HCT116 (cell line): ENCODE data around the gene SDC1. TPM values are rescaled to one million over a fixed set of nuclear protein-coding genes. Genes with fewer than 3 reads are reported as not detected.

Experiments
- ATAC-seq: fragments of 200-7000 bp; cut with Tn5 transposase; 2 replicates; pipeline ENCODE4 v1.9.1; 2020; ENCODE audit warnings: mild to moderate bottlenecking, moderate library complexity
- BruUV-seq: library from RNA; stranded (reverse); fragments of 400-500 nt; replicated peaks from 2 replicates; lab custom pipeline; 2021; lab: Mats Ljungman, UMichigan
- CTCF ChIA-PET: fragments of 300-600 bp; sonication (Branson Sonifier 250); formaldehyde crosslinking; loops from one replicate; lab custom pipeline; 2021; ENCODE audit warnings: antibody characterized with exemption; lab: Charles Lee
- POLR2A ChIA-PET: fragments of 300-600, 350-600 bp; sonication (Branson Sonifier 250); formaldehyde crosslinking; loops from one replicate; lab custom pipeline; 2021; ENCODE audit warnings: antibody characterized with exemption; lab: Charles Lee
- RAD21 ChIA-PET, 2 experiments: fragments of 300-600 bp; sonication (Branson Sonifier 250); formaldehyde crosslinking; loops; one replicate each; lab custom pipeline; 2023; ENCODE audit warnings: low total read pairs in 2 of 2; ENCODE audit not compliant: uncharacterized antibody in 2 of 2, unreplicated experiment in 2 of 2, low non-redundant PET in 1 of 2; lab: Charles Lee
- DNase-seq: peaks from one replicate; pipeline ENCODE4 v3.0.0-alpha.2; 2010; ENCODE audit warnings: low read depth, low spot score
- H2AFZ ChIP-seq: fragments of 200-600 bp; shearing (Covaris generic), sonication (generic); 2 replicates; pipeline ENCODE4 v1.6.1; 2017; ENCODE audit warnings: low read depth, mixed run types, mixed read lengths, antibody characterized with exemption, low read length; ENCODE audit not compliant: poor library complexity, severe bottlenecking
- H3K27ac ChIP-seq: 2 replicates; pipeline ENCODE4 v1.5.1; 2012; ENCODE audit warnings: low read depth, low read length
- H3K27me3 ChIP-seq: fragments of 200-600 bp; sonication (generic); 2 replicates; pipeline ENCODE4 v1.6.1; 2016; ENCODE audit warnings: mixed run types, low read length, mixed read lengths; ENCODE audit not compliant: insufficient read depth
- H3K36me3 ChIP-seq, 2 experiments: fragments of 200-500 bp in 1 of 2; fragments of 200-600 bp in 1 of 2; sonication (Bioruptor generic) in 1 of 2; sonication (generic) in 1 of 2; 2 replicates each; pipeline versions ENCODE4 v1.5.1 to v1.6.1; 2014 to 2016; ENCODE audit warnings: low read length in 2 of 2, inconsistent platforms in 1 of 2, mixed read lengths in 1 of 2, mixed run types in 1 of 2; ENCODE audit not compliant: insufficient read depth in 2 of 2, control insufficient read depth in 1 of 2
- H3K4me1 ChIP-seq, 2 experiments: fragments of 200-600 bp in 1 of 2; sonication (generic) in 1 of 2; 2 replicates each; pipeline versions ENCODE4 v1.5.1 to v1.6.1; 2012 to 2017; ENCODE audit warnings: low read length in 2 of 2, inconsistent platforms in 1 of 2, mild to moderate bottlenecking in 1 of 2, mixed read lengths in 1 of 2, mixed run types in 1 of 2, moderate library complexity in 1 of 2; ENCODE audit not compliant: insufficient read depth in 2 of 2, control insufficient read depth in 1 of 2
- H3K4me2 ChIP-seq: fragments of 200-600 bp; sonication (generic); 2 replicates; pipeline ENCODE4 v1.6.1; 2017; ENCODE audit warnings: mixed run types, low read length, mixed read lengths
- H3K4me3 ChIP-seq, 2 experiments: fragments of 200-600 bp in 1 of 2; sonication (generic) in 1 of 2; replicated peaks in 1 of 2; 2 replicates each; pipeline ENCODE4 v1.5.1; 2011 to 2016; ENCODE audit warnings: low read length in 2 of 2, control low read depth in 1 of 2, low read depth in 1 of 2, mild to moderate bottlenecking in 1 of 2, mixed read lengths in 1 of 2, mixed run types in 1 of 2
- H3K79me2 ChIP-seq: fragments of 200-600 bp; sonication (generic); 2 replicates; pipeline ENCODE4 v1.6.1; 2017; ENCODE audit warnings: mild to moderate bottlenecking, mixed run types, low read length, moderate library complexity, mixed read lengths; ENCODE audit not compliant: insufficient read depth
- H3K9ac ChIP-seq: fragments of 200-600 bp; sonication (generic); 2 replicates; pipeline ENCODE4 v1.6.1; 2016; ENCODE audit warnings: low read length, mixed read lengths
- H3K9me2 ChIP-seq: fragments of 200-600 bp; sonication (generic), shearing (Covaris generic); 2 replicates; pipeline ENCODE4 v1.6.1; 2017; ENCODE audit warnings: mixed run types, mild to moderate bottlenecking, moderate library complexity; ENCODE audit not compliant: insufficient read depth
- H3K9me3 ChIP-seq, 2 experiments: fragments of 200-500 bp in 1 of 2; fragments of 200-600 bp in 1 of 2; sonication (Bioruptor generic) in 1 of 2; sonication (generic) in 1 of 2; 2 replicates each; pipeline ENCODE4 v1.6.1; 2014 to 2017; ENCODE audit warnings: low read length in 2 of 2, mixed read lengths in 2 of 2, inconsistent platforms in 1 of 2, low read depth in 1 of 2, mild to moderate bottlenecking in 1 of 2, mixed run types in 1 of 2, moderate library complexity in 1 of 2; ENCODE audit not compliant: control insufficient read depth in 1 of 2, insufficient read depth in 1 of 2
- H4K20me1 ChIP-seq: fragments of 200-600 bp; sonication (generic), shearing (Covaris generic); 2 replicates; pipeline ENCODE4 v1.6.1; 2017; ENCODE audit warnings: mixed run types, mild to moderate bottlenecking, moderate library complexity; ENCODE audit not compliant: insufficient read depth
- EGR1 ChIP-seq: IDR thresholded peaks from 2 replicates; pipeline ENCODE4 v1.6.1; 2012; ENCODE audit warnings: low read depth
- EZH2phosphoT487 ChIP-seq: fragments of 200-600 bp; IDR thresholded peaks from 2 replicates; pipeline ENCODE4 v1.6.1; 2018; ENCODE audit warnings: antibody characterized with exemption, borderline replicate concordance
- JUND ChIP-seq: IDR thresholded peaks from 2 replicates; pipeline ENCODE4 v1.6.1; 2012
- POLR2AphosphoS5 ChIP-seq: IDR thresholded peaks from 2 replicates; pipeline ENCODE4 v1.6.1; 2011; ENCODE audit warnings: mild to moderate bottlenecking, low read depth, low read length, moderate library complexity
- RAD21 ChIP-seq: IDR thresholded peaks from 2 replicates; pipeline ENCODE4 v1.6.1; 2012; ENCODE audit warnings: low read depth, mild to moderate bottlenecking
- REST ChIP-seq: IDR thresholded peaks from 2 replicates; pipeline ENCODE4 v1.6.1; 2012; ENCODE audit warnings: low read depth
- SIN3A ChIP-seq: IDR thresholded peaks from 2 replicates; pipeline ENCODE4 v1.6.1; 2012; ENCODE audit warnings: low read depth
- SRF ChIP-seq: IDR thresholded peaks from 2 replicates; pipeline ENCODE4 v1.6.1; 2012; ENCODE audit warnings: low read depth
- ZNF274 ChIP-seq: fragments of 200-500 bp; sonication (Bioruptor generic); IDR thresholded peaks from 2 replicates; pipeline ENCODE4 v1.6.1; 2014; ENCODE audit warnings: mild to moderate bottlenecking, low read depth, low read length, inconsistent platforms
- intact Hi-C: fragments of 100-400 bp; cut with micrococcal nuclease; formaldehyde crosslinking; loops from 2 replicates; pipeline ENCODE4 v1.10.0; 2022
- total RNA-seq: library from RNA; stranded (reverse); gene quantifications from one replicate; pipeline ENCODE4 v1.2.1, GENCODE V29; 2021; ENCODE audit not compliant: unreplicated experiment
- TF ChIP-seq, protein P1 (sequence below): IDR thresholded peaks from 2 replicates; pipeline ENCODE4 v1.6.1; 2012

SDC1 gene
- total RNA-seq, 1 experiment from 2014 or later: 32.0 TPM

GRCh38 chr2:20205069-20205468 lies 19.9 kb downstream of the SDC1 start:
- ChIA-PET CTCF (no interaction called here), RAD21 (no interaction called here), POLR2A (no interaction called here)
- TF ChIP-seq JUND (no peak), RAD21 (no peak), SRF (no peak), EZH2phosphoT487 (no peak), ZNF274 (no peak), SIN3A (no peak), REST (no peak), EGR1 (no peak), POLR2AphosphoS5 (no peak)
- TF ChIP-seq, protein P1, sequence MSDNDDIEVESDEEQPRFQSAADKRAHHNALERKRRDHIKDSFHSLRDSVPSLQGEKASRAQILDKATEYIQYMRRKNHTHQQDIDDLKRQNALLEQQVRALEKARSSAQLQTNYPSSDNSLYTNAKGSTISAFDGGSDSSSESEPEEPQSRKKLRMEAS: no peak
- no peak overlapping the region for H3K9ac ChIP-seq
- H3K79me2 ChIP-seq: no peaks in the 10 kb centered on the region
- no peak overlapping the region for H3K4me2 ChIP-seq
- no peak overlapping the region for H2AFZ ChIP-seq
- no peak overlapping the region for H3K4me3 ChIP-seq
- intact Hi-C loops: no loop called here
- H4K20me1 ChIP-seq: no peaks in the 10 kb centered on the region
- no TSS peak for BruUV-seq
- no peaks in the 10 kb centered on the region for H3K4me1 ChIP-seq
- no peak overlapping the region for H3K27ac ChIP-seq
- no peaks in the 10 kb centered on the region for H3K27me3 ChIP-seq
- H3K9me3 ChIP-seq: no peaks in the 10 kb centered on the region
- ATAC-seq: no peak
- H3K9me2 ChIP-seq: no peaks in the 10 kb centered on the region
- peaks cover 8% of the 10 kb centered on the region in 2 experiments for H3K36me3 ChIP-seq
- DNase-seq: no peak
